Right lobe of liver (tissue), 6 donors: Measurements from ENCODE around the gene PLBD2. TPM values are rescaled to one million over a fixed set of nuclear protein-coding genes. Genes with fewer than 3 reads are reported as not detected.

ENCODE experiments used
- ATAC-seq, 4 donors: fragments of 200-7000 bp; cut with Tn5 transposase; one replicate each; pipeline ENCODE4 v1.9.1; 2020; ENCODE audit warnings: mild to moderate bottlenecking in 4 of 4, moderate library complexity in 4 of 4
- DNase-seq, 3 donors: peaks; one replicate each; pipeline ENCODE4 v3.0.0-alpha.2; 2020
- H3K27ac ChIP-seq, 3 donors: fragments of 200-600 bp; one replicate each; pipeline ENCODE4 v1.8.0; 2022
- H3K27me3 ChIP-seq, 2 donors: fragments of 200-600 bp; one replicate each; pipeline ENCODE4 v1.8.0; 2022
- H3K36me3 ChIP-seq, 4 donors: fragments of 200-600 bp; sonication (generic) in 1 of 4; one replicate each; pipeline versions ENCODE4 v1.5.1 to v1.8.0; 2017 to 2022; ENCODE audit warnings: control low read depth in 1 of 4
- H3K4me1 ChIP-seq, 4 donors: fragments of 200-600 bp; sonication (generic) in 1 of 4; one replicate each; pipeline versions ENCODE4 v1.5.1 to v1.8.0; 2017 to 2022; ENCODE audit warnings: control low read depth in 1 of 4
- H3K4me3 ChIP-seq, 3 donors: fragments of 200-600 bp; one replicate each; pipeline ENCODE4 v1.8.0; 2022
- H3K9me3 ChIP-seq, 4 donors: fragments of 200-600 bp; sonication (generic) in 1 of 4; one replicate each; pipeline versions ENCODE4 v1.5.1 to v1.8.0; 2017 to 2022; ENCODE audit warnings: control low read depth in 1 of 4
- POLR2A ChIP-seq: fragments of 450-650 bp; IDR thresholded peaks from one replicate; pipeline ENCODE4 v1.6.1; 2017; ENCODE audit warnings: antibody characterized with exemption, mild to moderate bottlenecking
- WGBS: methylation state at CpG from one replicate; pipeline ENCODE4 v1.1.6; 2018; ENCODE audit warnings: low coverage, low lambda C conversion rate; ENCODE audit not compliant: insufficient coverage; ENCODE audit errors: missing lambda C conversion rate; 5-methylcytosine and 5-hydroxymethylcytosine counted together
- intact Hi-C, 2 donors: fragments of 100-400 bp; cut with DNase I; formaldehyde crosslinking; loops; one replicate each; pipeline versions ENCODE4 v1.11.2 to v1.14.1; 2022
- total RNA-seq, 6 experiments: library from RNA; depleted of rRNA in 2 of 6; stranded (reverse); fragments of >200 nt in 2 of 6; fragmentation: NEBNext Ultra II Directional in 3 of 6; extraction: Animal tissue kit (Norgen Biotek cat#: 25700) in 3 of 6; gene quantifications; one replicate each; pipeline versions ENCODE4 v1.1.0 to v1.2.4, GENCODE V29; 2016 to 2023
- TF ChIP-seq, protein P1 (sequence below), 4 donors: fragments of 200-600 bp in 3 of 4; fragments of 450-650 bp in 1 of 4; IDR thresholded peaks; one replicate each; pipeline versions ENCODE4 v1.5.1 to v1.8.0; 2016 to 2022; ENCODE audit warnings: antibody characterized with exemption in 4 of 4, mild to moderate bottlenecking in 2 of 4
- donor health status: DM: no; HTN: yes; CAD: no.
- donor health status: DM: no; HTN: no; CAD: no.
- donor health status: DM: no; HTN: no; CAD: no.
- donor health status: DM: no; HTN: yes; CAD: no.
- donor health status: DM: no; HTN: yes; CAD: no.

Gene PLBD2
- total RNA-seq, 6 experiments from 2014 or later: 18.4 to 34.1 (median 28.8) TPM

DNA sequence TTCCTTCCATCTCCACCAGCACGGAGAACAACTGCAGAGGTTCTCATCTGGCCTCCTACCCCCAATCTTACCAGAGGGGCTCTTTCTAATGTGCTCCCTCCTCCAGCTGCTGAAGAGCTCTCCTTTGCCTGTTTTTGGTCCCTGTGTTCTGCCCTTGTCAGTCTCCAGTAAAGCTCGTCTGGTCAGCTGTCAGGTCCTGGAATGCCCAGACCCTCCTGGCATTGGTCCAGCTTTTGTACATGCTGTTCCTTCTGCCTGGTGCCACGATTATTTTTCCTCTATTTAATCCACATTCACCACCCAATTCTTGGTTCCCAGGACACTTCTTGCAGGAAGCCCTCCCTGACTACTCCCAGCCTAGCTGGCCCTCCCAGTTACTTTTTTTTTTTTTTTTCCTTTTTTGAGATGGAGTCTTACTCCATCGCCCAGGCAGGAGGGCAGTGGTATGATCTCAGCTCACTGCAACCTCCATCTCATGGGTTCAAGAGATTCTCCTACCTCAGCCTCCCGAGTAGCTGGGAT, 30.0 kb upstream of the PLBD2 start:
- Histone ChIP-seq H3K9me3 (no peaks in the 10 kb centered on the region), H3K27ac (no peak overlapping the region), H3K4me3 (no peak overlapping the region), H3K4me1 (peaks cover 0 to 10% (median 0%) of the 10 kb centered on the region in 4 donors), H3K36me3 (peaks cover 0 to 3% (median 0%) of the 10 kb centered on the region in 4 donors), H3K27me3 (no peaks in the 10 kb centered on the region)
- 74% methylated on average over 3 of the region's 5 CpGs for WGBS
- intact Hi-C loops: no loop called here
- TF ChIP-seq, protein P1, sequence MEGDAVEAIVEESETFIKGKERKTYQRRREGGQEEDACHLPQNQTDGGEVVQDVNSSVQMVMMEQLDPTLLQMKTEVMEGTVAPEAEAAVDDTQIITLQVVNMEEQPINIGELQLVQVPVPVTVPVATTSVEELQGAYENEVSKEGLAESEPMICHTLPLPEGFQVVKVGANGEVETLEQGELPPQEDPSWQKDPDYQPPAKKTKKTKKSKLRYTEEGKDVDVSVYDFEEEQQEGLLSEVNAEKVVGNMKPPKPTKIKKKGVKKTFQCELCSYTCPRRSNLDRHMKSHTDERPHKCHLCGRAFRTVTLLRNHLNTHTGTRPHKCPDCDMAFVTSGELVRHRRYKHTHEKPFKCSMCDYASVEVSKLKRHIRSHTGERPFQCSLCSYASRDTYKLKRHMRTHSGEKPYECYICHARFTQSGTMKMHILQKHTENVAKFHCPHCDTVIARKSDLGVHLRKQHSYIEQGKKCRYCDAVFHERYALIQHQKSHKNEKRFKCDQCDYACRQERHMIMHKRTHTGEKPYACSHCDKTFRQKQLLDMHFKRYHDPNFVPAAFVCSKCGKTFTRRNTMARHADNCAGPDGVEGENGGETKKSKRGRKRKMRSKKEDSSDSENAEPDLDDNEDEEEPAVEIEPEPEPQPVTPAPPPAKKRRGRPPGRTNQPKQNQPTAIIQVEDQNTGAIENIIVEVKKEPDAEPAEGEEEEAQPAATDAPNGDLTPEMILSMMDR (IDR thresholded peaks at IDR 0.05): no peak
- TF ChIP-seq POLR2A: no peak
- DNase-seq (no peak), ATAC-seq (no peak)

DNA sequence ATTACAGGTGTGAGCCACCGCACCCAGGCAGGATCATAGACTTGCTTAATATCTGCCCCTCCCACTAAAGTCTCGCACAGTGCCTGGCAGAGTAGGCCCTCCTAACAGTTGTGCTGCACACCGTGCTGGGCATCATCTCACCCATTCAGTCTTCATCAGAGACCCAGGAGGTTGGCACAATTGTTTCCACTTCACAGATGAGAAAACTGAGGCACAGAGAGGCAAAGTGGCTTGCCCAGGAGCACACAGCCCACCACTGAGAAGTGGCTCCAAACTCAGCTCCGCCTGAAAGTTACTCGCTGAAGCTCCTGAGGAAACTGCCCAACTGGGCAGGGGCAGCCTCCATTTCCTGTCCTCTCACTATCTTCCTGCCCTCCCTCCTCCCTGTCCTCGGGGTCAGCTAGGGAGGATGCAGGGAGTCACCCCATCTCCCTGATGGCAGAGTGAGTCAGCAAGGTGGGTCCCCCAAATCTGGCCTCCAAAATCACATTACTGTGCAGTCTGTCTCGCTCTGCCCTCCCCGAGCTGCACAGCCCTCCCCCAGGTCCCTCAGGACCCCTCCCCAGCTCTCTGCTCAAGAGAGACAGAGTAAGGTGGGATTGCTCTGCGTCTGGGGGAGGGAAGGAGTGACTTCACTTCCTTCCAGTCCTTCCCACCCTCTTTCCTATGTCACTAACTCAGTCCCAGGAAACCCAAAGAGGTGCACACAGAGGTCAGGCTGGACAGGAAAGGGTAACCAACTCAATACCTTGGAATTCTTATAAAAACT, 29.2 kb upstream of the PLBD2 start:
- intact Hi-C loops: no loop called here
- H3K4me3 ChIP-seq: no peak overlapping the region
- 70% methylated on average over 5 of the region's 9 CpGs for WGBS
- no peaks in the 10 kb centered on the region for H3K9me3 ChIP-seq
- ATAC-seq (no peak), DNase-seq (no peak)
- no peaks in the 10 kb centered on the region for H3K27me3 ChIP-seq
- peaks cover 0 to 3% (median 0%) of the 10 kb centered on the region in 4 donors for H3K36me3 ChIP-seq
- H3K27ac ChIP-seq: no peak overlapping the region
- H3K4me1 ChIP-seq: peaks cover 0 to 15% (median 0%) of the 10 kb centered on the region in 4 donors
- no peak for TF ChIP-seq POLR2A
- TF ChIP-seq, protein P1 (IDR thresholded peaks at IDR 0.05): no peak

GRCh38 chr12:113329791-113330417, 28.5 kb upstream of the PLBD2 start:
- Histone ChIP-seq H3K4me3 (no peak overlapping the region), H3K27ac (no peak overlapping the region), H3K4me1 (peaks cover 0 to 18% (median 0%) of the 10 kb centered on the region in 4 donors), H3K27me3 (no peaks in the 10 kb centered on the region), H3K36me3 (peaks cover 0 to 3% (median 0%) of the 10 kb centered on the region in 4 donors), H3K9me3 (no peaks in the 10 kb centered on the region)
- WGBS: 100% methylated on average over 1 of the region's 1 CpG
- no peak for ATAC-seq
- TF ChIP-seq POLR2A: no peak
- TF ChIP-seq, protein P1 (IDR thresholded peaks at IDR 0.05): no peak
- intact Hi-C loops: no loop called here
- DNase-seq: no peak

GRCh38 chr12:113330505-113330904, 27.9 kb upstream of the PLBD2 start:
- intact Hi-C loops: no loop called here
- no peaks in the 10 kb centered on the region for H3K9me3 ChIP-seq
- no peak overlapping the region for H3K27ac ChIP-seq
- H3K4me3 ChIP-seq: no peak overlapping the region
- WGBS: no CpG with 5 or more reads among the region's 2 CpGs
- peaks cover 0 to 3% (median 0%) of the 10 kb centered on the region in 4 donors for H3K36me3 ChIP-seq
- DNase-seq (no peak), ATAC-seq (no peak)
- H3K27me3 ChIP-seq: no peaks in the 10 kb centered on the region
- peaks cover 0 to 18% (median 0%) of the 10 kb centered on the region in 4 donors for H3K4me1 ChIP-seq
- TF ChIP-seq, protein P1 (IDR thresholded peaks at IDR 0.05): no peak
- TF ChIP-seq POLR2A: no peak
